Measurements from ENCODE around the gene D2HGDH.
"Not testable (repeated sequence)": the region's sequence is repeated elsewhere in the genome, so short reads cannot be mapped to it uniquely, and the experiment has no call there.

Gene D2HGDH

DNA sequence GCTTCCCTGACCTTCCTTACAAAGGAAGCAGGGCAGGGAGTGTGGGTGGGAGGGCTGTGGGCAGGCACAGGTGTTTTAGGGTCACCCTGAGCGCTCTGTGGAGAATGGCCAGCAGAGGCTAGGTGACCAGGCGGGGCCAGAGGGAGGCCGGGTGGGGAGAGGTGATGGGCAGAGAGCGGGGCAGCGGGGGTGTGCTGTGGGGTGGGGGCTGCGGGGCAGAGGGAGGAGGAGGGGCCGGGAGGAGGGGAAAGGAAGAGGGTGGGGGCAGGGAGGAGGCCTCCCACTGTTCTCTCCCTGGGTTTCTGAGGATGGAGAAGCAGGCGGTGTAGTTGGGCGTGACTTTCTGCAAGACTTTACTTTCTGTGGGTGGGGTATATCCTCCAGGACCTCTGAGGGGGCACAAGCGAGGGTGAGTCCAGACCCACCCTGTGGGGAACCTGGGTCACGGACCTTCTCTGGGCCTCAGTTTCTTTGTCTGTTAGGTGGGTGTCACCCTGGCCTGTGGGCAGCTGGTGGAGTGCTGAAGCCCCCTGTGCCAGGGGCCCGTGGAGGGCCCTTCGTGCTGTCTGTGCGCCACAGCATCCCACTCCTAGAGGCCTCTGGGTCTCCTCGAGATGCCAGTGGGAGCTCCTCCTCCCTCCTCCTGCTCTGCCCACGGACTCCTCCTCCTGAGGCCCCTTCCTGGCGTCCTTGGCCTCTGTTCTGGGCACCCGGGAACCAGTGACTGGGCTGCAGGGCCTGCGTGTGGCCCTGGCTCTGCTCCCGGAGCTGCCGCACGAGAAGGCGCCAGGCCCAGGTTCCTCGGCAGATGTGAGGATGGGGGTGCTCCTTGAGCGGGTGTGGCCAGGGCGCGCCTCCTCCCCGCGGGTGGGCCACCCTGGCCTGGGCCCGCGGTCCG is 68.2 kb downstream of the D2HGDH start:
- FAIRE-seq (no peak), DNase-seq (ENCODE audit: insufficient read length, low spot score) (no peak)
- TF ChIP-seq POLR2A (IDR thresholded peaks at IDR 0.05; ENCODE audit: low read depth, low read length) = no peak

- no peak for TF ChIP-seq POLR2A (IDR thresholded peaks at IDR 0.05; ENCODE audit: low read depth, low read length)
- no peak for DNase-seq (ENCODE audit: insufficient read length, low spot score)
- no peak for FAIRE-seq
Measured at GRCh38 chr2:241803387-241804325, 69.2 kb downstream of the D2HGDH start.

DNA sequence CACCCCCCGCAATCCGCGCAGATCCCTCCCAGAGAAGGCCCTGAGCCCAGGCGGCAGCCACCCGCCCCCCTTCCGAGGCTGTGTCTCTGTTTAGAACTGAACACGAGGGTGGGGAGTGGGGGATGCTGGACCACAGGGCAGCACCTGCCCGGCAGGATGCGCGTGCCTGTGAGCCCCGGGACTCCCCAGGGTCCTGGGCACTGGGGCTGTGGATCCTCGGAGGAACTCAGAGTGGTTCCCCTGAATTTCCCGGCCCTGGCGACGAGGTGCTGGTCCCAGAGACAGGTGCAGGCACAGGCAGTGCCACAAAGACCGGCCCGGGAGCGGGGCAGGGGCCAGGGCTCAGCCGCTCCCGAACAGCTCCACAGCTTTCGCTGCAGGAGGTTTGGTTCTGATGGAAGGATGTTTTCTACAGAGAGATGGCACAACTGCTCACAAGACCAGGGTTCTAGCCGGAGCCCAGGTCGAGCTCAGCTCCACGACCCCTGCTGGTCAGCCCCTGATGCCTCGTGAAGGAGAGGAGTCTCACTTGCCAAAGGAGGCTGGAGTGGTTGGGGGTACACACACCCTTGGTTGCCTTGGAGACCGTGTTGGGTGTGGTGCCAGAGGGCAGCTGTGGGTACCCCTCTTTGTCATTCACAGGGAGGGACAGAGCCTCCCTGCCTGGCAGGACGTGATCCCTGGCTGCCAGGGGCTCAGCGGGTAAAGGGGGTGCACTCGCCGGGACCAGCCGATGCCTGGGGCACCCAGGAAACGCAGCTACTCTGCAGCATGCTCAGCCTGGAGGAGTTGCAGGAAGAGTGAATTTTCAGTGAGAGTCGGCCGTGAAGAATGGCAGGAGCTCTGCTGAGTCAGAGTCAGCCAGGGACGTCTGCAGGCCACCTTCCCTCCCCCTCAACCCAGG is 70.1 kb downstream of the D2HGDH start:
- no peak for FAIRE-seq
- TF ChIP-seq POLR2A (IDR thresholded peaks at IDR 0.05; ENCODE audit: low read depth, low read length) = no peak

GRCh38 chr2:241806217-241806616 is 71.8 kb downstream of the D2HGDH start:
- not testable (repeated sequence) for FAIRE-seq; DNase-seq (ENCODE audit: insufficient read length, low spot score)

More for the DNA sequence above, 70.1 kb downstream of the D2HGDH start:
- no peak for DNase-seq (ENCODE audit: insufficient read length, low spot score)

DNA sequence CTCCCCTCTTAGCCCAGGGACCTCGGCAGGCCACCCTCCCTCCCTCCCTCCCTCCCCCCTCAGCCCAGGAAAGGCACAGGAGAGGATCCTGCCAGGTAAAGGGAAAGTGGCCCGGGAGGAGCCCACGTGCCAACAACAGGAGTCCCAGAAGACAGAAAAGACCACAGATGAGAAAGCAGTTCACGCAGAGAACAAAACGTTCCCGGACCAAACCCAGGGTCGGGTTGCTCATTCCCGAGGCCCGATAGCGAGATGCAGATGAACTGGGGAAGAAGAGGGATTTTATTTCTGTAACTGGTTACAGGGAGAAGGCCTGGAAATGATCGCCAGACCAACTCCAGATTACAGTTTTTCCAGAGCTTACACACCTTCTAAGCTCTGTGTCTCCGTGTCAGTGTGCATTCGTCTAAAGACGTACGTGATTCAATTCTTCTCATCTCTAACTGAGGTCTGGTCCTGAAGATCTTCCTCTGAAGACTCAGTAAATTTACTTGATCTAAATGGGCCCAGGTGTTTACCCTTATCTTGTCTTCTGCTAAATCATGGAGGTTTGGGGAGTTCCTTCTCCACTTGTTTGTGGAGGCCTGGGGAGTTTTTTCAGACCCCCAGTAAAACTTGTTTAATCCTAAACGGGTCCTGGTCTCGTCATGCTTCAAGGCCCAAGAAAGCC is 73.8 kb downstream of the D2HGDH start:
- FAIRE-seq (no peak), DNase-seq (ENCODE audit: insufficient read length, low spot score) (no peak)
- no peak for TF ChIP-seq POLR2A (IDR thresholded peaks at IDR 0.05; ENCODE audit: low read depth, low read length)

DNA sequence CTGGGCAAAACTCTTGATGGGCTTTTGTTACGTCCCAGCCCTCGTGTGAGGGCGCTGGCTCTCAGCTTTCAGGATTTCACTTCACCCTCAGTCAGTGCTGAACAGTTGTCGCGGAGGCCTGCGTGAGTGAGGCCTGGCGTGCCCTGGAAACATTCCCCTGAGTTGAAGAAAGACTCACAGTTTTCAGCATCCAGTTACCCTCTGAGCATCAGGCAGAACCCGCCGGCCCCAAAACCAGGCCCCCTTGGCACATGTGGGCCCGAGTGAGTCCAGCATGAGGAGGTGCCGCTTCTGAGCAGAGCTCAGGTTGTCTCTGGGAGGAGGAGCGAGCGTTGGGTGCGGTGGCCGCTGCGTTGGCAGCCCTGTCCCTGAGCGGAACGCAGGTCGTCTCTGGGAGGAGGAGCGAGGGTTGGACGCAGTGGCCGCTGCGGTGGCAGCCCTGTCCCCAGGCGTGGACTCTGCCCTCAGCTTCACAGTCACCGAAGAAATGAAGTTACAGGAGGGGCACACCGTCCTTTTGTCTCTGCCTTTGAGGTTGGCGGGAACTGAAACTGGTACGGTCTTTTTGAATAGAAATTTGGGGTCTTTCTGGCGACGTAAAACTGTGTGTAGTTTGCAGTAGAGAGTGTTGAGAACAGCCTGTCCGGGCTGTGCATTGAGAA is 74.4 kb downstream of the D2HGDH start, which contains the start of gene NEU4:
Gene NEU4, plus strand, starts transcription at position 473 of the 662 bp plus-strand sequence. CDS start 5,292 bp downstream, outside the sequence.
- FAIRE-seq (no peak), DNase-seq (ENCODE audit: insufficient read length, low spot score) (no peak)
- TF ChIP-seq POLR2A (IDR thresholded peaks at IDR 0.05; ENCODE audit: low read depth, low read length) = no peak

DNA sequence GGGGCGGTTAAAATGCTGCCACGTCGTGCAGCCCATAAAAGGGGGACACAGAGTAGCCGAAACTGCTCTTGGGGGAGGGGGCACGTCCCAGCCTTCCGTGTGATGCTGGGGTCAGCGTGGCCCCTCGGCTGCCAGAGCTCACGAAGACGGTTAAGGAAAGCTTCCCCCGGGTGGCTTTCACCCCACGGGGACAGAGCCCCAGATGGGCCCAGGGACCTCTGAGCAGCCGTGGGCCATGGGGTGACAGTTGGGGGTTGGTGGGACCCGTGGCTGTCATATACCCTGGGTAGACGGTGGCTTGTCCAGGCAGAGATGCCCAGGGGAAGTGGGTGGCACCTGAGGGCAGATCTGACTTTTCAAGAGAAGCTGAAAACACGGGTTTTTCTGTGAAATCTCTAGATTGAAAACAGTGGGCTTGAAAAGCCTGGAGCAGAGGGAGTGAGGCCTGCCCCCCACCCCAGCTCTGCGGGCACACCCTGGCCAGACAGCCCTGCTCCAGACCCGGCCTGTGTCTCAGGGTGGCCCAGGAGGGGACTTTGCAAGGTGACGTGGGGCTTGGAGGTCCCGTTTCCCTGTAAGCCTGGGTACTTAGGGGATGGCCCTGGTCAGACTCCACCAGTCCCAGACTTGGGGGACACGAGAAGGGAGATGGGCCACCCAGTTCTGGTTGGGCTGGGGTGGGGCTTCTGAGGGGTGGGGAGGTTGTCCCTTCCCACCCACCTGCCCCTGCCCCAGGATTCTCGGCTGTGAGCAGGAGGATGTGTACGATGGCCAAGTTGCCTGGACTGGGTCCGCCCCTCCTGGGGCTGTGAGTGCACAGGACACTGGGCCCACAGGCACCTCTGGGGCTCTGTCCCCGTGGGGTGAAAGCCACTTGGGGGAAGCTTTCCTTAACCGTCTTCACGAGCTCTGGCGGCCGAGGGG is 75.2 kb downstream of the D2HGDH start:
- no peak for TF ChIP-seq POLR2A (IDR thresholded peaks at IDR 0.05; ENCODE audit: low read depth, low read length)
- FAIRE-seq (no peak), DNase-seq (ENCODE audit: insufficient read length, low spot score) (no peak)

- DNase-seq (ENCODE audit: insufficient read length, low spot score) (no peak), FAIRE-seq (no peak)
- no peak for TF ChIP-seq POLR2A (IDR thresholded peaks at IDR 0.05; ENCODE audit: low read depth, low read length)
Measured at GRCh38 chr2:241810307-241811200, 76.1 kb downstream of the D2HGDH start.

- no peak for FAIRE-seq
- no peak for TF ChIP-seq POLR2A (IDR thresholded peaks at IDR 0.05; ENCODE audit: low read depth, low read length)
Measured at GRCh38 chr2:241811201-241811951, 76.9 kb downstream of the D2HGDH start.

More at GRCh38 chr2:241811201-241811951, 76.9 kb downstream of the D2HGDH start:
- no peak for DNase-seq (ENCODE audit: insufficient read length, low spot score)
